GM12801 (cell line): ENCODE data around the gene COX8C.

ENCODE experiments used
- TF ChIP-seq, protein P1 (sequence below): IDR thresholded peaks from one replicate; pipeline ENCODE4 v1.5.1; 2011; ENCODE audit warnings: control low read depth; ENCODE audit not compliant: insufficient read length; ENCODE audit errors: extremely low read depth

COX8C gene

DNA sequence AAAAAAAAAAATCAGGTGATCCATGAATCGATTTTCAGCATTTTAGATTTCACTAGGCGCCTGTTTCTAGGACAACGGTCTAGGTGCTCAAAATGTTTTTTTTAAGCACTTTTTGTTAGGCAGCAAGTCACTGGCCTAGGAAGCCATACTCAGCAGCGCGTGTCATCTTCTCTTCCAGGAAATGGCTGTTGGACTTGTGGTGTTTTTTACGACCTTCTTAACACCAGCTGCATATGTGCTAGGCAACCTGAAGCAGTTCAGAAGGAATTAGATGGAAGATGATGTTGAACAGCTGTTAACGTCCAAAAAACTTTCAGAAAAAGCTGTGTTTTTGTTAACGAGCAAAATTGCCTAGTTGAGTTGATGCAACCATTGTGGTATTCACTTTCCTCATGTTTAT, 868 bp downstream of the COX8C start:
- TF ChIP-seq, protein P1, sequence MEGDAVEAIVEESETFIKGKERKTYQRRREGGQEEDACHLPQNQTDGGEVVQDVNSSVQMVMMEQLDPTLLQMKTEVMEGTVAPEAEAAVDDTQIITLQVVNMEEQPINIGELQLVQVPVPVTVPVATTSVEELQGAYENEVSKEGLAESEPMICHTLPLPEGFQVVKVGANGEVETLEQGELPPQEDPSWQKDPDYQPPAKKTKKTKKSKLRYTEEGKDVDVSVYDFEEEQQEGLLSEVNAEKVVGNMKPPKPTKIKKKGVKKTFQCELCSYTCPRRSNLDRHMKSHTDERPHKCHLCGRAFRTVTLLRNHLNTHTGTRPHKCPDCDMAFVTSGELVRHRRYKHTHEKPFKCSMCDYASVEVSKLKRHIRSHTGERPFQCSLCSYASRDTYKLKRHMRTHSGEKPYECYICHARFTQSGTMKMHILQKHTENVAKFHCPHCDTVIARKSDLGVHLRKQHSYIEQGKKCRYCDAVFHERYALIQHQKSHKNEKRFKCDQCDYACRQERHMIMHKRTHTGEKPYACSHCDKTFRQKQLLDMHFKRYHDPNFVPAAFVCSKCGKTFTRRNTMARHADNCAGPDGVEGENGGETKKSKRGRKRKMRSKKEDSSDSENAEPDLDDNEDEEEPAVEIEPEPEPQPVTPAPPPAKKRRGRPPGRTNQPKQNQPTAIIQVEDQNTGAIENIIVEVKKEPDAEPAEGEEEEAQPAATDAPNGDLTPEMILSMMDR: no peak

DNA sequence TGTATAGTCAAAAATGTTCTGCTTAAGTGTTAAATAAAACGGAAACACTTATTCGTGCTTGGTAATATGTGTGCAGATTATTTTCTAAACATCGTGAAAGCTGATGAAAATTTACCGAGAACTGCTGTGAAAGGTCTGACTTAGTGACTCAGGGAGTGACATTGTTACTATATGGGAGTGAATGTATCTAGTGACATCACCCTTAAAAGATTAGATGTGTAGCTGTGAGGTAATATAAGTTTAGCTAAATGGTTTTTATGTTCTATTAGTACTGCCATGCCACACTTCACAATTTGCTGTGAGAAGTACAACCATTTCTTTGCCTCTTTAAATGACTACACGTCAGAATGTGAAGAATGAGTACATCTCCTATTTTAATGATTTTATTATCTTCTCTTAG, 1.3 kb downstream of the COX8C start:
- TF ChIP-seq, protein P1: no peak

- TF ChIP-seq, protein P1: no peak
Measured at GRCh38 chr14:93368996-93369712, 22.2 kb downstream of the COX8C start.

DNA sequence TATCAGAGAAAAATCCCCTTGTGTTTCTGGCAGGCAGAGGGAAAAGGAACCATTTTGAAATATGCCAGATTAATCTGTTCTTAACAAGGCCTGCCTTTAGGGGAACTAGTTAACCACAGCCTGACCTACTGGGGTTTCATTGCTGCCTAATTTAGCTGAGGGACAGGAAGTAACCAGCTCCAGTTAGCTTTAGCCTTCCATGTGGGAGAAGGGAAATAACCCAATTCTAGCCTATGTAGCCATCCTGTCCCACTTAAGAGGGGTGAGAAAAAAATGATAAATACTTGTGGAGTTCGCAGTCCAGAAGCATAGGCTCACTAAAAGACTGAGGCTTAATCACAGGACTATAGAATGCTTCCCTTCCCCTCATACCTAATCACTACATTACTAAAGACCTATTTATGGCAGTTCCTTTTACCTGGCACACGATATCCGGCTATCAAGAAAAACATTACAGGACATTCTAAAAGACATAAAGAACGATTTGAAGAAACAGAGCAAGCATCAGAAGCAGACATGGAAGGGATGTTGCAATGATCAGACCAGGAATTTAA, 22.8 kb downstream of the COX8C start:
- TF ChIP-seq, protein P1: no peak

DNA sequence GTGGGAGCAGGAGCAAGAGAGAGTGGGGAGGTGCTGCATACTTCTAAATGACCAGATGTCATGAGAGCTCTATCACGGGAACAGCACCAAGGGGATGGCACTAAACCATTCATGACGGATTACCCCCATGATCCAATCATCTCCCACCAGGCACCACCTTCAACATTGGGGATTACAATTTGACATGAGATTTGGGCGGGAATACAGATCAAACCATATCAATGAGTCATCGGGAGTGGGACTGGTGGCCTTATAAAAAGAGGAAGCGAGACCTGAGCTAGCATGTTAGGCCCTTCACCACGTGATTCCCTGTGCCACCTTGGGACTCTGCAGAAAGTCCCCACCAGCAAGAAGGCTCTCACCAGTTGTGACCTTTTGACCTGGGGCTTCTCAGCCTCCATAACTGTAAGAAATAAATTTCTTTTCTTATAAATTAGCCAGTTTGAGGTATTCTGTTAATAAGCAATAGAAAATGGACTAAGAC, 28.7 kb downstream of the COX8C start:
- TF ChIP-seq, protein P1: no peak

DNA sequence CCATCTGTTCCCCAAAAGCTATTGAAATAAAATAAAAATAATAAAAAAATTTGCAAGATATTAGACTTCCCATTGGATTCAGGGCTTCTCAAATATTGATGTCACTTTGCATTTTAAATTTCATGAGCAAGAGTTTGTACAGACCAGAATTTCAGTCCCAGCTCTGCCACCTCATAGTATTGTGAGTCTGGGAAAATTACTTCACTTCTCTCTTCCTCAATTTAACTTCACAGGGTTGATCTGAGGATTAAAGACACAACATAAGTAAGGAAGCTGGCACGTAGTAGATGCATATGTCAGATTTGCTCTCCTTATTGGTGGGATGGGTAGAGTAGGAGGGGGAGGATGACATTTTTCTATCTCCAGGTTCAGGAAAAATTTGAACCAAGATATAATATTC, 32.8 kb downstream of the COX8C start:
- TF ChIP-seq, protein P1: no peak

GRCh38 chr14:93381644-93382043, 34.7 kb downstream of the COX8C start:
- TF ChIP-seq, protein P1: no peak
